ENCODE measurements around the gene CATSPER3.

DNA sequence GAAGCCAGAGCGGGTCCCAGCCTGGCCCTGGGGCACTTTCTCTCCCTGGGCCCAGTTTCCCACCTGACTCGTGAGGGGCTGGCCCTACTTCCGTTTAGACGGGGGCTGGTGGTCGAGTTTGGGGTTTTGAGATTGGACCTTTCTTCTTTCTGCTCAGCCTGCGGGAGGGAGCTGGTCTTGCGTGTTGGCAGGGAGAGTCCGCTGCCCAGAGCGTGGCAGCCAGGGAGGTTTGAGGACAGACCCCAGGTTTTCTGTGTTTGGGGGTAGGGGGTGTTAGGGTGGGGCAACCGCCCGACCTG lies 72.3 kb downstream of the CATSPER3 start:
- TF ChIP-seq, protein P1, sequence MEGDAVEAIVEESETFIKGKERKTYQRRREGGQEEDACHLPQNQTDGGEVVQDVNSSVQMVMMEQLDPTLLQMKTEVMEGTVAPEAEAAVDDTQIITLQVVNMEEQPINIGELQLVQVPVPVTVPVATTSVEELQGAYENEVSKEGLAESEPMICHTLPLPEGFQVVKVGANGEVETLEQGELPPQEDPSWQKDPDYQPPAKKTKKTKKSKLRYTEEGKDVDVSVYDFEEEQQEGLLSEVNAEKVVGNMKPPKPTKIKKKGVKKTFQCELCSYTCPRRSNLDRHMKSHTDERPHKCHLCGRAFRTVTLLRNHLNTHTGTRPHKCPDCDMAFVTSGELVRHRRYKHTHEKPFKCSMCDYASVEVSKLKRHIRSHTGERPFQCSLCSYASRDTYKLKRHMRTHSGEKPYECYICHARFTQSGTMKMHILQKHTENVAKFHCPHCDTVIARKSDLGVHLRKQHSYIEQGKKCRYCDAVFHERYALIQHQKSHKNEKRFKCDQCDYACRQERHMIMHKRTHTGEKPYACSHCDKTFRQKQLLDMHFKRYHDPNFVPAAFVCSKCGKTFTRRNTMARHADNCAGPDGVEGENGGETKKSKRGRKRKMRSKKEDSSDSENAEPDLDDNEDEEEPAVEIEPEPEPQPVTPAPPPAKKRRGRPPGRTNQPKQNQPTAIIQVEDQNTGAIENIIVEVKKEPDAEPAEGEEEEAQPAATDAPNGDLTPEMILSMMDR (conservative IDR thresholded peaks at IDR 0.05; ENCODE audit: low read depth, low read length) = no peak
- TF ChIP-seq EZH2 (IDR thresholded peaks at IDR 0.05; ENCODE audit: borderline replicate concordance, low read depth, low read length, poor library complexity, severe bottlenecking) = peak; percentile 23

Data from A673 (cell line).